Measurements from ENCODE around the gene MYBPH. TPM values are rescaled to one million over a fixed set of nuclear protein-coding genes. Genes with fewer than 3 reads are reported as not detected.
A peak's percentile ranks its signal among the peaks of the same experiment; 100 is the strongest.

MYBPH gene
- polyA plus RNA-seq, 2 of the 4 experiments (the other 2 are of a cell fraction) = not detected

DNA sequence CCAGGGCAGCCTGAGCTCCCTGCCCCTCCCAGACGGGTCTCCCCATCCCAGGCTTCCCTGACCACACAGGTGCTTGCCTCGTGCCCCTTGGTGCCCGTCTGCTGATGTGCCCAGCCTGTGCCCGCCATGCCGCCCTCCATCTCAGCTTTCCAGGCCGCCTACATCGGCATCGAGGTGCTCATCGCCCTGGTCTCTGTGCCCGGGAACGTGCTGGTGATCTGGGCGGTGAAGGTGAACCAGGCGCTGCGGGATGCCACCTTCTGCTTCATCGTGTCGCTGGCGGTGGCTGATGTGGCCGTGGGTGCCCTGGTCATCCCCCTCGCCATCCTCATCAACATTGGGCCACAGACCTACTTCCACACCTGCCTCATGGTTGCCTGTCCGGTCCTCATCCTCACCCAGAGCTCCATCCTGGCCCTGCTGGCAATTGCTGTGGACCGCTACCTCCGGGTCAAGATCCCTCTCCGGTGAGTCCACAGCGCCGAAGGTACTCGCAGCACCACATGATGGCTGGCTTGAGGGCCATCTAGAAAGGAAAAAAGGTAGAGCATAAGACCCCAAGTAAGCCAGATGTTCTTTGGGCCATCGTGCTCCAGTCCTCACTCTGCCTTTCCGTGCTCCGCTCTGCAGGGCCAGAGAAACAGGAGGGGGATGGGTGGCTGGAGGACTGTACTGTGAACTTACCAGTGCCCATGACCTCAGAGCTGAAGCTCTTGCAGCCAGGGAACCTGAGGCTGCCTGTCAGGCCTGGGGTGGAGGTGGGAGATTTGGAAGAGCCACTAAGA, 46.7 kb downstream of the MYBPH start:
- POLR2A ChIA-PET = no interaction called here
- Histone ChIP-seq H3K4me1 (peaks cover 26% of the 10 kb centered on the region; the same call in 1 of the 3 replicates), H3K4me2 (peak overlapping the region; percentile 92), H3K4me3 (no peak overlapping the region), H3K9me3 (no peaks in the 10 kb centered on the region), H3K27ac (peak overlapping the region in 1 of 2 experiments; percentile 67; a peak in 1 of 6 replicates)
- no peak for FAIRE-seq
- no peak for TF ChIP-seq CHD4 (IDR thresholded peaks at IDR 0.05; ENCODE audit: borderline replicate concordance)
- TF ChIP-seq, protein P1, sequence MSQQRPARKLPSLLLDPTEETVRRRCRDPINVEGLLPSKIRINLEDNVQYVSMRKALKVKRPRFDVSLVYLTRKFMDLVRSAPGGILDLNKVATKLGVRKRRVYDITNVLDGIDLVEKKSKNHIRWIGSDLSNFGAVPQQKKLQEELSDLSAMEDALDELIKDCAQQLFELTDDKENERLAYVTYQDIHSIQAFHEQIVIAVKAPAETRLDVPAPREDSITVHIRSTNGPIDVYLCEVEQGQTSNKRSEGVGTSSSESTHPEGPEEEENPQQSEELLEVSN (IDR thresholded peaks at IDR 0.05; ENCODE audit: borderline replicate concordance, low read depth) = no peak
- no peak for TF ChIP-seq ZFP36 (IDR thresholded peaks at IDR 0.05; ENCODE audit: borderline replicate concordance, partially characterized antibody)
- no peak for TF ChIP-seq CHD2 (IDR thresholded peaks at IDR 0.05; ENCODE audit: low read length, partially characterized antibody)
- no peak for TF ChIP-seq ZC3H11A (IDR thresholded peaks at IDR 0.05)
- TF ChIP-seq, protein P2, sequence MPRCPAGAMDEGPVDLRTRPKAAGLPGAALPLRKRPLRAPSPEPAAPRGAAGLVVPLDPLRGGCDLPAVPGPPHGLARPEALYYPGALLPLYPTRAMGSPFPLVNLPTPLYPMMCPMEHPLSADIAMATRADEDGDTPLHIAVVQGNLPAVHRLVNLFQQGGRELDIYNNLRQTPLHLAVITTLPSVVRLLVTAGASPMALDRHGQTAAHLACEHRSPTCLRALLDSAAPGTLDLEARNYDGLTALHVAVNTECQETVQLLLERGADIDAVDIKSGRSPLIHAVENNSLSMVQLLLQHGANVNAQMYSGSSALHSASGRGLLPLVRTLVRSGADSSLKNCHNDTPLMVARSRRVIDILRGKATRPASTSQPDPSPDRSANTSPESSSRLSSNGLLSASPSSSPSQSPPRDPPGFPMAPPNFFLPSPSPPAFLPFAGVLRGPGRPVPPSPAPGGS (IDR thresholded peaks at IDR 0.05) = no peak
- no peak for TF ChIP-seq HOXB5 (CRISPR knock-in tag; IDR thresholded peaks at IDR 0.05)
- no peak for TF ChIP-seq POLR2AphosphoS2 (conservative IDR thresholded peaks at IDR 0.05; ENCODE audit: low read length)
- no peak for TF ChIP-seq CEBPB (IDR thresholded peaks at IDR 0.05)
- TF ChIP-seq, protein P3, sequence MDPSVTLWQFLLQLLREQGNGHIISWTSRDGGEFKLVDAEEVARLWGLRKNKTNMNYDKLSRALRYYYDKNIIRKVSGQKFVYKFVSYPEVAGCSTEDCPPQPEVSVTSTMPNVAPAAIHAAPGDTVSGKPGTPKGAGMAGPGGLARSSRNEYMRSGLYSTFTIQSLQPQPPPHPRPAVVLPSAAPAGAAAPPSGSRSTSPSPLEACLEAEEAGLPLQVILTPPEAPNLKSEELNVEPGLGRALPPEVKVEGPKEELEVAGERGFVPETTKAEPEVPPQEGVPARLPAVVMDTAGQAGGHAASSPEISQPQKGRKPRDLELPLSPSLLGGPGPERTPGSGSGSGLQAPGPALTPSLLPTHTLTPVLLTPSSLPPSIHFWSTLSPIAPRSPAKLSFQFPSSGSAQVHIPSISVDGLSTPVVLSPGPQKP (IDR thresholded peaks at IDR 0.05; ENCODE audit: low read depth, low read length) = no peak
- TF ChIP-seq HEYL (CRISPR knock-in tag; IDR thresholded peaks at IDR 0.05) = no peak
- no peak for TF ChIP-seq TFCP2L1 (CRISPR knock-in tag; IDR thresholded peaks at IDR 0.05)
- TF ChIP-seq RFX5 (IDR thresholded peaks at IDR 0.05) = no peak
- no peak for TF ChIP-seq KDM1A (IDR thresholded peaks at IDR 0.05; ENCODE audit: low read depth)
- TF ChIP-seq MAFK (IDR thresholded peaks at IDR 0.05; ENCODE audit: partially characterized antibody) = no peak
- TF ChIP-seq, protein P4, sequence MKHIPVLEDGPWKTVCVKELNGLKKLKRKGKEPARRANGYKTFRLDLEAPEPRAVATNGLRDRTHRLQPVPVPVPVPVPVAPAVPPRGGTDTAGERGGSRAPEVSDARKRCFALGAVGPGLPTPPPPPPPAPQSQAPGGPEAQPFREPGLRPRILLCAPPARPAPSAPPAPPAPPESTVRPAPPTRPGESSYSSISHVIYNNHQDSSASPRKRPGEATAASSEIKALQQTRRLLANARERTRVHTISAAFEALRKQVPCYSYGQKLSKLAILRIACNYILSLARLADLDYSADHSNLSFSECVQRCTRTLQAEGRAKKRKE (CRISPR knock-in tag; IDR thresholded peaks at IDR 0.05; ENCODE audit: low read depth) = no peak
- TF ChIP-seq HOXB13 (CRISPR knock-in tag; IDR thresholded peaks at IDR 0.05; ENCODE audit: low read depth) = no peak
- no peak for ATAC-seq
- WGBS (ENCODE audit: missing lambda C conversion rate) = 93% methylated on average over 24 of the region's 29 CpGs
- CTCF ChIA-PET = interaction anchor here (0.8 to 9.0 kb wide), 20 partner anchors 10 to 445 kb away, joined by 3 to 91 read pairs (median 6); no protein-coding TSS in a partner anchor
- DNase-seq (ENCODE audit: low read depth in 1 of 2, low spot score in 1 of 2) = no peak

DNA sequence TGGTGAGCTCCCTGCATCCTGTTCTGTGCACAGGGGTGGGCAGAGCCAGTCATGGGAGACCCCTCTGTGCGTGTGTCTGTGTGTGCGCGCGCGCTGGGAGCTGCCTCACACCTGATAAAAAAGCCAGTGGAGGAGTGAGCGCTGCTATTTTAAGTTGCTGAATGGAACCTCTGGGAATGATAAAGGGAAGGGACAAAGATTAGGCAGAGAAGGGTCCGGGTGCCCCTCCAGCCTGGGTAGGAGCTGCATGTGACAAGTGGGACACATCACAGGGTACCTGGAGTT, 47.3 kb downstream of the MYBPH start:
- no peak for DNase-seq (ENCODE audit: low read depth in 1 of 2, low spot score in 1 of 2)
- no peak for ATAC-seq
- H3K9me3 ChIP-seq = no peaks in the 10 kb centered on the region
- WGBS (ENCODE audit: missing lambda C conversion rate) = 49% methylated on average over 7 of the region's 7 CpGs
- ChIA-PET CTCF (interaction anchor here (0.8 to 9.0 kb wide), 18 partner anchors 10 to 445 kb away, joined by 3 to 91 read pairs (median 4); partner anchors contain the start of gene MYBPH), POLR2A (interaction anchor here (1.2 kb wide), 1 partner anchor 121 kb away, joined by 3 read pairs; the partner anchor contains the start of gene TMEM183A)
- H3K4me2 ChIP-seq = peak overlapping the region; percentile 92
- peak overlapping the region; percentile 32 to 67; a peak in 4 of 6 replicates for H3K27ac ChIP-seq
- FAIRE-seq = no peak
- peaks cover 23% of the 10 kb centered on the region; the same call in 1 of the 3 replicates for H3K4me1 ChIP-seq
- H3K4me3 ChIP-seq = peak overlapping the region; percentile 41
- TF ChIP-seq POLR2AphosphoS2 (conservative IDR thresholded peaks at IDR 0.05; ENCODE audit: low read length) = no peak
- no peak for TF ChIP-seq PHF8 (IDR thresholded peaks at IDR 0.05; ENCODE audit: borderline replicate concordance, low read depth)
- no peak for TF ChIP-seq ZNF302 (CRISPR knock-in tag; IDR thresholded peaks at IDR 0.05)
- no peak for TF ChIP-seq ZC3H11A (IDR thresholded peaks at IDR 0.05)
- TF ChIP-seq EHF (CRISPR knock-in tag; IDR thresholded peaks at IDR 0.05) = no peak
- no peak for TF ChIP-seq ZSCAN20 (CRISPR knock-in tag; IDR thresholded peaks at IDR 0.05)
- no peak for TF ChIP-seq RAD21 (conservative IDR thresholded peaks at IDR 0.05 in 1 of 2, IDR thresholded peaks at IDR 0.05 in 1 of 2)
- TF ChIP-seq NPAS2 (CRISPR knock-in tag; IDR thresholded peaks at IDR 0.05; ENCODE audit: borderline replicate concordance) = no peak
- no peak for TF ChIP-seq SREBF2 (IDR thresholded peaks at IDR 0.05)
- TF ChIP-seq, protein P5, sequence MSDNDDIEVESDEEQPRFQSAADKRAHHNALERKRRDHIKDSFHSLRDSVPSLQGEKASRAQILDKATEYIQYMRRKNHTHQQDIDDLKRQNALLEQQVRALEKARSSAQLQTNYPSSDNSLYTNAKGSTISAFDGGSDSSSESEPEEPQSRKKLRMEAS (IDR thresholded peaks at IDR 0.05) = no peak
- TF ChIP-seq, protein P3 (IDR thresholded peaks at IDR 0.05; ENCODE audit: low read depth, low read length) = no peak
- no peak for TF ChIP-seq MYC (IDR thresholded peaks at IDR 0.05; ENCODE audit: borderline replicate concordance, low read length)
- TF ChIP-seq KDM1A (IDR thresholded peaks at IDR 0.05; ENCODE audit: low read depth) = no peak
- TF ChIP-seq, protein P2 (IDR thresholded peaks at IDR 0.05) = no peak
- no peak for TF ChIP-seq ZFP36 (IDR thresholded peaks at IDR 0.05; ENCODE audit: borderline replicate concordance, partially characterized antibody)
- no peak for TF ChIP-seq ESRRA (IDR thresholded peaks at IDR 0.05; ENCODE audit: borderline replicate concordance, low read length)
- no peak for TF ChIP-seq EHMT2 (IDR thresholded peaks at IDR 0.05; ENCODE audit: low read depth)
